Kidney epithelial cell (primary cell): Measurements from ENCODE around the gene ATR. TPM values are rescaled to one million over a fixed set of nuclear protein-coding genes. Genes with fewer than 3 reads are reported as not detected.
A peak's percentile ranks its signal among the peaks of the same experiment; 100 is the strongest.

Experiments
- DNase-seq: peaks from one replicate; pipeline ENCODE4 v3.0.0-alpha.2; 2010; ENCODE audit warnings: low read depth
- H3K27me3 ChIP-seq: 2 replicates; pipeline ENCODE4 v1.6.0; 2011; ENCODE audit warnings: low read length; ENCODE audit not compliant: control insufficient read depth, insufficient read depth
- H3K36me3 ChIP-seq: 2 replicates; pipeline ENCODE4 v1.5.1; 2011; ENCODE audit warnings: low read length; ENCODE audit not compliant: control insufficient read depth, insufficient read depth
- H3K4me3 ChIP-seq: 2 replicates; pipeline ENCODE4 v1.5.1; 2011; ENCODE audit warnings: low read depth, mild to moderate bottlenecking, control low read depth, low read length
- CTCF ChIP-seq: IDR thresholded peaks from 2 replicates; pipeline ENCODE4 v1.5.1; 2011; ENCODE audit warnings: mild to moderate bottlenecking, moderate library complexity, low read length, control low read depth, inconsistent platforms; ENCODE audit not compliant: insufficient read depth, poor library complexity, severe bottlenecking
- total RNA-seq: library from RNA; depleted of rRNA; stranded (reverse); fragments of >200 nt; gene quantifications from 2 replicates; pipeline ENCODE4 v1.2.3, GENCODE V29; 2015

ATR gene
- 23.6 and 25.2 TPM in 2 replicates for total RNA-seq

GRCh38 chr3:142578329-142579223 lies at the start of gene ATR:
TSS of gene ATR (minus strand) at chr3:142578733. CDS start at chr3:142578704, 29 bp downstream.
- peak; percentile 84 for DNase-seq
- no peak for TF ChIP-seq CTCF
- peak within 1 kb of the TSS; percentile 88 for H3K4me3 ChIP-seq
- H3K36me3 ChIP-seq = no peaks in the 10 kb centered on the region
- H3K27me3 ChIP-seq = no peaks in the 10 kb centered on the region

- no peak overlapping the region for H3K4me3 ChIP-seq
- no peaks in the 10 kb centered on the region for H3K27me3 ChIP-seq
- TF ChIP-seq CTCF = no peak
These were observed 48.4 kb upstream of the ATR start for GRCh38 chr3:142626971-142627370.

GRCh38 chr3:142625153-142625440 lies 46.6 kb upstream of the ATR start:
- H3K4me3 ChIP-seq = no peak overlapping the region
- no peaks in the 10 kb centered on the region for H3K36me3 ChIP-seq
- no peak for DNase-seq
- TF ChIP-seq CTCF = no peak
- no peaks in the 10 kb centered on the region for H3K27me3 ChIP-seq

More at GRCh38 chr3:142626971-142627370, 48.4 kb upstream of the ATR start:
- no peaks in the 10 kb centered on the region for H3K36me3 ChIP-seq
- no peak for DNase-seq

GRCh38 chr3:142624341-142625152 lies 46.0 kb upstream of the ATR start:
- Histone ChIP-seq H3K4me3 (no peak overlapping the region), H3K36me3 (no peaks in the 10 kb centered on the region), H3K27me3 (no peaks in the 10 kb centered on the region)
- DNase-seq = no peak
- TF ChIP-seq CTCF = no peak

- TF ChIP-seq CTCF = no peak
- DNase-seq = no peak
- no peaks in the 10 kb centered on the region for H3K36me3 ChIP-seq
- H3K27me3 ChIP-seq = no peaks in the 10 kb centered on the region
- H3K4me3 ChIP-seq = no peak overlapping the region
These were observed 44.7 kb upstream of the ATR start for GRCh38 chr3:142623194-142623593.
